Glomerular visceral epithelial cell (primary cell): Measurements from ENCODE around the gene SBK2.
"Not testable (repeated sequence)": the region's sequence is repeated elsewhere in the genome, so short reads cannot be mapped to it uniquely, and the experiment has no call there.

Source experiments
- DNase-seq: peaks from one replicate; pipeline ENCODE4 v3.0.0-alpha.2; 2016; ENCODE audit errors: extremely low spot score

SBK2 gene

DNA sequence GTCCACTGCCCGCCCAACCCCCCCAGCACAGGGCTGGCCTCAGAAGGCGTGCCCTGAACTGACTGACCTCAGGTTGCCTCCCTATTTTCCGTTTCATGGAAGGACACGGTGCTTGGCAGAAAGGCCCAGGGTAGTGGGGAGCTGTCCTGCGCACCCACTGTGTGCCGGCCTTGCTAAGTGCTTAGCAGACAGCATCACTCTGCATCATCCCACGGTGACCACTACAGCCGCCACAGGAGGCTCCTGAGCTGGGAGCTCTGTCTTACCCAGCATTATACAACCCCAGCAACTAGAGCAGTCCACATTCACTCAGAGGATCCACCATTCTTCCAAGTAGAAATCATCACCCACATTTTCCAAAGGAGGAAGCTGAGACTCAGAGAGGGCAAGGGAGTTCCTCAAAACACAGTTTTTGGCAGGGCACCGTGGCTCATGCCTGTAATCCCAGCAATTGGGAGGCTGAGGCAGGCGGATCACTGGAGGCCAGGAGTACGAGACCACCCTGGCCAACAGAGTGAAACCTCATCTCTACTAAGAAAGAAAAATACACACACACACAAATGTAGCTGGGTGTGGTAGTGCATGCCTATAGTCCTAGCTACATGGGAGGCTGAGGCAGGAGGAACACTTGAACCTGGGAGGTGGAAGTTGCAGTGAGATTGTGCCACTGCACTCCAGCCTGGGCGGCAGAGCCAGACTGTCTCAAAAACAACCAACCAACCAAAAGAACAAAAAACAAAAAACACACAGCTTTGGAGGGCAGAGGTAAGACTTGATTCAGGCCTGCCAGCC is 1.6 kb downstream of the SBK2 start:
- DNase-seq = no peak

DNA sequence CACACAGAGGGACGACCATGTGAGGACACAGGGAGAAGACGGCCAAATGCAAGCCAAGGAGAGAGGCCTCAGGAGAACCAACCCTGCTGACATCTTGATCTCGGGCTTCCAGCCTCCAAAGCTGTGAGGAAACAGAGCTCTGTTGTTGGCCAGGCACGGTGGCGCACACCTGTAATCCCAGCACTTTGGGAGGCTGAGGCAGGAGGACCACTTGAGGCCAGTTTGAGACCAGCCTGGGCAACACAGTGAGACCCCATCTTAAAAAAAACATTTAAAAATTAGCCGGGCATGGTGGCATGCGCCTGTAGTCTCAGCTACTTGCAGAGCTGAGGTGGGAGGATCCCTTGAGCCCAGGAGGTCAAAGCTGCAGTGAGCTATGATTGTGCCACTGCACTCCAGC is 2.7 kb downstream of the SBK2 start:
- DNase-seq = not testable (repeated sequence)

DNA sequence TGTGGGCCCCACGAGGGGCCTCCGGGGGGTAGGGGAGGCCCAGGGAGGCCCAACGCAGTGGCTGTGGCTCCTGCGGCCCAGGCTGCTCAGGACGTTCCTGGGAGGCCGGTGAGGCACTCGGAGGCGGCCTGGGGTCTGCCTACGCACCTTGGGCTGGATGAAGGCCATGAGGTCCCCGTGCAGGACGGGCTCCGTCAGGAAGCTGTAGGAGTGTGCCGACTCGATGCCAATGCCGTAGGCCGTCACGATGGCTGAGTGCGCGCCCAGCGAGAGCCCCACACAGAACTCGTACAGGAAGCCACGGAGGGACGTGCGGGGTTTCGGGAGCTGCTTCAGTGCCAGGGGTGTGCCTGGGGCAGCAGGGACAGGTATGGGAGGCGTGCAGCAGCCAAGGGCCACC is 5.9 kb downstream of the SBK2 start:
- no peak for DNase-seq

DNA sequence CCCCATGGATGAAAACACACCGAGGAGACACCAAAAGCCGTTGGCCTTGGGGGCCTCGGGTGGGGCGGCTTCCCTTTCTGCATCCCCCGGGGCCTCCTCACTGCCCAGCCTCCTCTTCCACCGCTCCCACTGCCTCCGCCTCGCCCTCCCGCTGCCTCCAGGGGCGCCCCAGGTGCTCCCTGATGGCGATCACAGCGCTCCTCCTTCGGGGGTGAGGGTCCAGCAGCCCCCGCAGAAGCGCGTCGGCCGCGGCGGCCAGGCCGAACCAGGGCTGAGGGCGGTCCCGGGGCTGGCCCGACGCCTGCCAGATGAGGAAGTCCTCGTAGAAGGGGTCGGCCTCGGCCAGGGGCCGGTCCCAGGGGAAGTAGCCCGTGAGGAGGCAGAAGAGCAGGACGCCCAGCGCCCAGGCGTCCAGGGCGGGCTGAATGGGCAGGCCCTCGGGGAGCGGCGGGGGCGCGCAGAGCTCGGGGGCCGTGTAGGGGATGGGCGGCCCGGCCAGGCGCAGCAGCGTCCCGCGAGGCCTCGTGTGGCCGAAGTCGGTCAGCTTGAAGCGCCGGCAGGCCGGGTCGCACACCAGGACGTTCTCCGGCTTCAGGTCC is 7.2 kb downstream of the SBK2 start:
- DNase-seq = no peak

DNA sequence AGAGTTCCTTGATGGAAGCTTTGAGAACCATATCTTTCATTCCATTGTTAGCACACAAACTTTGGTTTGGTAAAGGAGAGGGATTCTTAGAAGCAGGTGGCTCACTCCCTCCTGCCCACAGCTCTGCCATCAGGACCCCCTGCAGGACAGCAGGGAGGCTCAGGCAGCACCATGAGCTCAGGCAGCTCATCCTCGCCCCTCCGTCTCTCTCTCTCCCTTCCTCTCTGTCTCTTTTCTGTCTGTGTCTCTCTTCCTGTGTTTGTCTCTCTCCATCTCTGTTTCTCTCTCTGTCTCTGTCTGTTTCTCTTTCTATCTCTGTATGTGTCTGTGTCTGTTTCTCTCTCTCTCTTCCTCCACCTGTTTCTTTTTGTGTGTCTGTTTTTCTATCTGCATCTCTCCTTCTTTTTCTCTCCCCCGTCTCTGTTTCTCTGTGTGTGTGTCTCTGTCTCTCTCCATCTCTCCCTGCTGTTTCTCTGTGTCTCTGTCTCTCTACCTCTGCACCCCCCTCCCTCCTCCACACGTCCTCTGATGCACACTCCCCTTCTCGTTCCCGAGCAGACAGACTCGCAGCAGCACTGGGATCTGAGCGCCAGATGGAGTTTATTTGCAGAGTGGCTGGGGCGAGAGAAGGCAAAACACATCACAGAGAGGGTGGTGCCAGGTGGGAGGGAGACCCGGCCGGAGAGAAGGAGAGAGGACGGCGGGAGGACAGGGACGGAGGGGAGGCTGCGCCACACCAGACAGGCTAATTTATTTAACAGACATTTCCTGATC is 8.7 kb downstream of the SBK2 start:
- DNase-seq = no peak

DNA sequence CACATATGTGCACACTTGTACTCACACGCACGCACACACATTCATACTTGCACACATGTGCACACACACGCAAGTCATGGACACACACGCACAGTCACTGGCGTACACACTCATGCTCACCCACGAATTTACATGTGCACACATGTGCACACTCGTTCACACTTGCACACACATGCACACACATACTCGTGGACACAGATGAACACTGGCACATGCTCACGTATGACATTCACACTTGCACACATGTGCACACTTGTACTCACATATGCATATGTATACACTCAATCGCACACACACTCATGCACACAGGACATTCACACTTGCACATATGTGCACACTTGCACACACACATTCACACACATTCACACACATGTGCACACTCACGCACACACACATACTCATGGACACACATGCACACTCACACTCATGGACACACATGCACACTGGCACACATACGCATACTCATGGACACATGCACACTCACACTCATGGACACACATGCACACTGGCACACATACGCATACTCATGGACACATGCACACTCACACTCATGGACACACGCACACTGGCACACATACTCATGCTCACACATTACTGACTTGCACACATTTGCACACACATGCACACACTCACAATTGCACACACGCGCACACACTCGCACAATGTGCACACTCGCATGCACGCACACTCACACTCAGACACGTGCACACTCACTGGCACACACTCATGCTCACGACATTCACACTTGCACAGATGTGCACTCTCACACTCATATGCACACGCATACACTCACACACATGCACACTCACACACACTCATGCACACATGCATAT is 9.5 kb downstream of the SBK2 start:
- DNase-seq = no peak

DNA sequence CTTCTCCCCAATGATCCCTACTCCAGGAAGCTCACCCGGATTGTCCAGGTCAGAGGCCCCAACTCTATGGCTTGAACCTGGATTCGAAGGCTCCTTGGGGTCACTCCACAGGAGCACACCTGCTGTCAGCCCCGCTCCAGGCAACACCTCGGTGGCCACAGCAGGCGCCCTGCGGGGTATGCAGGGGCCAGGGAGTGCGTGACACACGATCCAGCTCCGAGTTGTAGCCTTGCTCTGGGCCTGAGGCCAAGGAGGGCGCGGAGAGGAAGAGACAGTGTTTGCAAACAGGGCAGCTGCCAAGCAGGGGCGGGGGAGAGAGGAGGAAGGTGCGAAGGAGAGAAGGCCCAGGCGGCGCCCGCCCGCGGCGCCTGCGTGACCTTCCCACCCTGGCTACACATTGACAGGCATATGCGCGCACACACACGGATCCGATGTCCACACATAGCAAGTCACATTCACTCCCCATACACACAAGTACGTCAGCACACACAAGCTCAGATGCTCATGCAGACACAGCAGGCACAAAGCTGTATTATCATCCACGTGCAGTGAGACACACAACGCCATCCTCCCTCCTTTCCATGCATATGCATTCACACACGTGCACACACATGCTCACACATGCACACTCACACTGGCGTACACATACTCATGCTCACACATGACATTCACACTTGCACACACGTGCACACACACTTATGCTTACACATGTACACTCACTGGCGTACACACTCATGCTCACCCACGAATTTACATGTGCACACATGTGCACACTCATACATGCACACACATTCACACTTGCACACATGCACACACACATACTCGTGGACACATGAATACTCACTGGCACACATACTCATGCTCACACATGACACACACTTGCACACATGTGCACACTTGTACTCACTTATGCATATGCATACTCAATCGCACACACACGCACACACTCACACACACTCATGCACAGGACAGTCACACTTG is 10.4 kb downstream of the SBK2 start:
- DNase-seq = peak; percentile 79

DNA sequence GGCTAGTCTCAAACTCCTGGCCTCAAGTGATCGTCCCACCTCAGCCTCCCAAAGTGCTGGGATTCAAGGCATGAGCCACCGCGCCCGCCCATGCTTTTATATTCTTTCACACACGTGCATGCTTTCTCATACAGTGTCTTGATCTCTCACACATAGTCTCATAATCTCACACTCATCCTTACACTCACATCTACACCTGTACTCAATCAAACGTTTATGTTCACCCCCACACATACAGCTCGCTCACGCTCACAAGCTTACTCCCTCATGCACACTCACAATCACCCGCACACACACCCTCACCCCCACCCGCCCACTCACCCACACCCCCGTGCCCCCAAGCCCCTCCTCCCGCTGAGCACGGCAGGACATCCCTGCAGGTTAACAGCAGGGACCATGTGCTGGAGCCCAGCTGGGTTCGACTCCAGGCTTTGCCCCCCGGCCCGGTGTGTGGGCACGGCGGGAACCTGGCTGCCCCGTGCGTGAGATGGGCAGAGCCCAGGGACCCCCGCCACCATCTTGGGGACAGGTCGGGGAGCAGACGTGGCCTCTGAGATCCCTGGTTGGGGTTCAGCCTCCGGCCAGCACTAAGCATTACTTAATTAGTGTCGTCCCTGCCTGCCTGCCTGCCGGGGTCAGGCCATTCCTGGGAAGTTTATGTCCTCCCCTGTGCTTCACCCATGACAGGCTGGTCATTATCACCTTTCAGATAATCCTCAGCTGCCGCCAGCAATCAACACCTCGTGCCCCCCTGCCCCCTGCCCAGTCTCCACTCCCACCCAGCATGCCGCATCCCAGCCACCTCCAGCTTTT is 11.4 kb downstream of the SBK2 start:
- DNase-seq = no peak

DNA sequence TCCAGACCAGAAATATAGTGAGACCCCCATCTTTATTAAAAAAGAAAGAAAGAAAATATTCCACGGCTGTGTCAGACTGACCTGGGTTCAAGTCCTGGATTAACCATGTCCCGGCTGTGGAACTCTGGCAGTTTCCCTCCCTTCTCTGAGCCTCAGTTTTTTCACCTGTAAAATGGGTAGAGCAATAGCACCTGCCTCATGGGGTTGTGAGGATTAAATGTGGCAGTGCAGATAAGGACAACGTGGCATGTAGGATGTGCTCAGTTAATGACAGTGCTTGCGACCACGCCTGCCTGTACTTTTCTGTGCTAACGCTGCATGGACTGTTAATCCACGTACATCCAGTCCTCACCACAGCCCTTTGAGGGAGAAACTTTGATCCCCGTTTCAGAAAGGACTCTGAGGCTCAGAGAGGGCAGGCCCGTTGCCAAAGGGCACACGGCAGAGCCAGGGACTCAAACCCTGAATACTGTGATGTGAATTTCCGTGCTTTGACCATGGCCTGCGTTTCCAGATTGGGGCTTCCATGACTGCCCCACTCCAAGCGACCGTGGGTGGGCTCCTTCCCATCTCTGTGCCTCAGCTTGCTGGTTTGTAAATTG is 16.1 kb downstream of the SBK2 start:
- no peak for DNase-seq

DNA sequence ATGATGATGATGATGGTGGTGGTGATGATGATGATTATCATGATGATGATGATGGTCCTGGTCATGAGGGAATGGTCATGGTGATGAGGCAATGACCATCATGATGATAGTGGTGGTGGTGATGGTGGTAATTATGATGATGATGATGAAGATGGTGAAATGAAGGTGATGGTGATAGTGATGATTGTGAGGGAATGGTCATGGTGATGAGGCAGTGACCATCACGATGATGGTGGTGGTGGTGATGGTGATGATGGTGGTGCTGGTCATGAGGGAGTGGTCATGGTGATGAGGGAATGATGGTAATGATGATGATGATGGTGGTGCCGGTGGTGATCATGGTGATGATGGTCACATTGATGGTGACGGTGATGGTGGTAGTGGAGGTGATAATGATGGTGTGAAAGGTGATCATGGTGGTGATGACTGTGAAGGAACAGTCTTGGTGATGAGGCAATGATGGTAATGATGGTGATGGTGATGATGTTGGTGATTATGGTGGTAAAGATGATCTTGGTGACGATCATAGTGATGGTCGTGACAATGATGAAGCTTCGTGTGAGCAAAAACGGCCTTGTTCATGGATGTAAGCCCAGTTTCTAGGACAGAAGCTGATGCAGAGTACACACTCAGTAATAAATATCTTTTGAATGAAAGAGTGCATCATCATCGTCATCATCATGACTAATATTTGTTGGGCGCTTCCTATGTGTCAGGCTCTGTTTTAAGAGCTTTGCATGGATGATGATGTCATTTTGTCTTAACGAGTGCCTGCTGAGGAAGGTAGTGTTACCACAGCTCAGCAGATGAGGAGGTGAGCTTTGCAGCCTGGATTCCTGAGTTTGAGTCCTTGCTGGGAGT is 17.3 kb downstream of the SBK2 start:
- DNase-seq = peak; percentile 46

DNA sequence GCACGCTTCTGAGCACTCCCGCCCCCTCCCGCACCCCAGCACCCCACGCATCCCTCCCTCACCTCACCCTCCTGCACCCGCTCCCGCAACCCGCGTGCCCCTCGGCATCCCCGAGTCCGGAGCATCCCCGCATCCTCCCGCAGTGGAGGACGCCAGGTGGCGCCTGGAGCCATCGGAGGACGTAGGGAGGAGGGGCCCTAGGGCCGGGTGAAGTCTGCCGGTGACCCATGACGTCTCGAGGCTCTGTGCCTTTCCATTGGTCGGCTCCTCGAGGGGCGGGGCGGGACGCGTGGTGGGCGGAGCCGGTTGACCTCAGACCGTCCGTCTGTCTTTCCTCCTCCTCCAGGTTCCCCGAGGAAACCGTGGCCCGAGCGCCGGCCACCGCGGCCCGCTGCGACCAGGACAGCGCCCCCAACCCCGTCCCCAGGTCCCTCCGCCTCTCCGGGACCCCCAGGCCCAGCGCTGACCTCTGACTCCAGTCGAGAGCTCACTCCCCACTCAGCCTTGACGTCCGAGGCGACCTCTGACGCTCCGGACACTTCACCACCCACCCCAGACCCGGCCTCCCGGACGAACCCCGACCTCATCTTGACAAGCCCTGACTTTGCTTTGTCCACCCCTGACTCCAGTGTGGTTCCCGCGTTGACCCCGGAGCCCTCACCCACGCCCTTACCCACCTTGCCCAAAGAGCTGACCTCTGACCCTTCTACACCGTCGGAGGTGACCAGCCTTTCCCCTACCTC is 19.9 kb downstream of the SBK2 start:
- DNase-seq = peak; percentile 94

DNA sequence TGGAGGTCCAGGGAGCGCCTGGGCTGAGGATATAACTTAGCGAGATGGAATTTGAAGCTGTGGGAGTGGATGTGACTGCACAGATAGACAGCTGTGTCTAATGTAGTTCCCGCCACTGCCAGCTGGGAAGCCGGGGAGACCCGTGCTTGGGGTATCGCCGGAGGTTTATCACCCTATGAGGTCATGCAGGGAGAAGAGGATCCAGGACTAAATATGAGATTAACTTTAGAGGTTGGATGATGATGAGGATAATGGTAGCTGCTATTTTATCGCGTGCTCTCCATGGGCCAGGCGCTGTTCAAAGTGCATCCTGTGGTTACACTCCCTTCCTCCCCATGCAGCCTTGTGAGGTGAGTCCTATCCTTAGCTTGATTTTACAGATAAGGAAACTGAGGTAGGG is 28.8 kb downstream of the SBK2 start:
- no peak for DNase-seq

DNA sequence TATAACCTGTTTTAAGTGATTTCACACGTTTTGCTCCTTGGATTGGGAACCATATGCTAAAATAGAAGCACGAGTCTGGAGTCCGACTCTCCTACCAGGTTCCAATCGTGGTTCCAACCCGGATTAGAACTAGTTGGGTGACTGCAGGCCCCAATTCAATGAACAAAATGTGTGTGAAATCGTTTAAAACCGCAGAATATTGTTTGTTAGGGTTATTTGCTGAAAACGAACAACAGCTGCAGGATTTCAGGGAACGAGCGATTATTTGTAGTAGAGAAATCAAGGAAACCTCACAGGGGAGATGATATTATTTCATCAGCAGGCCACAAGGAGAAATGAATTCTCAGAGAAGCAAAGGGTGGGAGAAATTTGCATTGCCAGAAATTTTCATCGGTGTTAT is 32.0 kb downstream of the SBK2 start:
- DNase-seq = no peak

DNA sequence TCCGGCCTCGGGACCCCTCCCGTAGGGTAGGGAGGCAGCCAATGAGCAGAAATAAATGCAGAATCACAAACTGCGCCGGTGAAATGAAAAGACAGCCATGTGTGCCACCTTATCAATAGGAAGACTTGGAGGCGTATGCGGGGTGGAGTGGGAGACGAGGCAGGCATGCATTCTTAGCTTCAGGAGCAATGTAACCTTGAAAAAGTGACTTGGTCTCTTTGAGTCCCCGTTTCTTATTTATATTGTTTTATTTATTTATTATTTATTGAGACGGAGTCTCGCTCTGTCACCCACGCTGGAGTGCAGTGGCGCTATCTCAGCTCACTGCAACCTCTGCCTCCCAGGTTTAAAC is 32.7 kb downstream of the SBK2 start:
- DNase-seq = no peak

DNA sequence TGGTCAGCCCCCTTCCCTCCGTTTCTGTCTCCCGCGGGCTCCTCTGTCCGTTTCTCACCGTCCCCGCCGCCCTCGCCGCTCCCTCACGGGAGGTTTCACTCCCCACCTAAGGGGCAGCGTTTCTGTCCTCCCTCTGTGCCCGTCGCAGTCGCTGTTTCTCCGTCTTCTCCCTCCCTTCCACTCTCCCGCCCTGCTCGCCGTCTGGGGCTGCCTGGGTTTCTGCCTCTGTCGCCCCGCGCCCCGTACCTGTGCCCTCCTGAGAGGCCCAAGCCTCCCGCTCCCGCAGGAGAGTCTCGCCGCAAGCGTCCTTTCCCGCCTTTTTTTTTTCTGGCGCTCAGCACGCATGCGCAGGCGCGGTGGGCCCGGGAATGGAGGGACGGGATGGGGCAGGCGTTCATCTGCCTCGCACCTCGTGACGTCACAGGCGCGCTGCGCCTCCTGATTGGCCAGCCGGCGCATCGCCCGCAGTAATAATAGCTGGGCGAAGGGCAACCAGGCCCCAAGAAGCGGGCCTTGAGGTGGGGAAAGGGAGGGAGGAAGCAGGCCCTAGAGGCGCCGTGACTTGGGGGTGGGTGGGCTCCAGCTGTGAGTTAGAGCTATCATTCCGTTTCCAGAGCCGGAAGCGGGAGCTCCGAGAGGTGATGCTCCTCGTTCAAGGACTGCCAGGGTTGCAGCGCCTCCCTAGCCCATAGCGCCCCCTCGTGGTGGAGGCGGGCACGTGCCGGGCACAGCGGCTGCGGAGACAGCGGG is 33.3 kb downstream of the SBK2 start:
- peak; percentile 95 for DNase-seq

DNA sequence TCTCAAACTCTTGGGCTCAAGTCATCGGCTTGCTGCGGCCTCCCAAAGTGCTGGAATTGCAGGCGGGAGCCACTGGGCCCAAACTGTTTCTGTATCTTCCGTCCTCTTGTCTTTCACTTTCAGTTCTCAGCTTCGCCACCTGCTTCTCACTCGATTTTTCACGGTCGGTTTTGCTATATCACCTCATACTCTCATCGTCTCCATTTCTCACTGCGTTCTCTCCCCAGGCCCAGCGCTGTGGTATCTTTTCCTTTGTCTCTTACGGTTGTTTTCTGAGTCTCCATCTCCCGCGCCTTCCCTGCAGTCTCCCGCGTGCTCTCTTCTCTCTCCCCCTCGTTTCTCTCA is 33.8 kb downstream of the SBK2 start:
- DNase-seq = no peak

DNA sequence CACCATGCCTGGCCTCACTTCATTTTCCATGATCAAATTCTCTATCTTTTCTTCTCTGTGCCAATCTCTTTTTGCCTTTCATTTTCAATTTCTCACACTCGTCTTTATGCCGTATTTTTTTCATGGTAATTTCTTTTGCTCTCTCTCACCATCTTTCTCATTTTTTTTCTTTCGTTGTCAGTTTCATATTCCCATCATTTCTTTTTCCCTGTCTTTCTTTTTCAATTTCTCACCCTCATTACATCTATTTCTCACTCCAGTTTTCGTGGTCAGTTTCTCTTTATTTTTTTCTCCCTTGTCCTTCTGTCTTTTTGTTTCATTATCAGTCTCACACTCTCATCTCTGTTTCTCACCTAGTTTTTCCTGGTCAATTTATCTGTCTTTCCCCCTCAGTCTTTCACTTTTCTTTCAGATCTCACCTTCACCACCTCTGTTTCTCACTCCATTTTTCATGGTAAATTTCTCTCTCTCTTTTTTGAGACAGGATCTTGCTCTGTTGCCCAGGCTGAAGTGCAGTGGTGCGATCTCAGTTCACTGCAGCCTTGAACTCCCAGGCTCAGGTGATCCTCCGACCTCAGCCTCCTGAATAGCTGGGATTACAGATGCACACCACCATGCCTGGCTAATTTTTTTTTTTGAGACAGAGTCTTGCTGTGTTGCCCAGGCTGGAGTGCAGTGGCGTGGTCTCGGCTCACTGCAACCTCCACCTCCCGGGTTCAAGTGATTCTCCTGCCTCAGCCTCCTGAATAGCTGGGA is 34.6 kb downstream of the SBK2 start:
- no peak for DNase-seq
